H9 (cell line): ENCODE data around the gene TMEM202. TPM values are rescaled to one million over a fixed set of nuclear protein-coding genes. Genes with fewer than 3 reads are reported as not detected.

ENCODE experiments used
- DNase-seq: peaks from one replicate; pipeline ENCODE4 v3.0.0-alpha.2; 2017
- H2AFZ ChIP-seq: one replicate; pipeline ENCODE4 v1.6.1; 2013; ENCODE audit warnings: mild to moderate bottlenecking, low read length, control low read depth, moderate library complexity
- H2AK5ac ChIP-seq: 2 replicates; pipeline ENCODE4 v1.6.1; 2013; ENCODE audit warnings: low read length, control low read depth, mixed read lengths; ENCODE audit not compliant: insufficient read length
- H2BK120ac ChIP-seq: one replicate; pipeline ENCODE4 v1.6.1; 2013; ENCODE audit warnings: low read depth, mild to moderate bottlenecking, low read length, control low read depth, inconsistent platforms; ENCODE audit not compliant: poor library complexity, severe bottlenecking
- H2BK12ac ChIP-seq: 2 replicates; pipeline ENCODE4 v1.6.1; 2013; ENCODE audit warnings: low read length, control low read depth, mixed read lengths, low read depth; ENCODE audit not compliant: insufficient read length
- H2BK15ac ChIP-seq: 2 replicates; pipeline ENCODE4 v1.6.1; 2013; ENCODE audit warnings: low read depth, low read length, control low read depth
- H2BK20ac ChIP-seq: one replicate; pipeline ENCODE4 v1.6.1; 2013; ENCODE audit warnings: low read depth, mild to moderate bottlenecking, low read length, control low read depth, inconsistent platforms; ENCODE audit not compliant: poor library complexity, severe bottlenecking
- H2BK5ac ChIP-seq: 2 replicates; pipeline ENCODE4 v1.6.1; 2013; ENCODE audit warnings: low read length, control low read depth, mixed read lengths; ENCODE audit not compliant: insufficient read length
- H3K14ac ChIP-seq: 2 replicates; pipeline ENCODE4 v1.6.1; 2013; ENCODE audit warnings: low read length, control low read depth; ENCODE audit not compliant: insufficient read depth
- H3K18ac ChIP-seq: 2 replicates; pipeline ENCODE4 v1.6.1; 2013; ENCODE audit warnings: low read depth, mild to moderate bottlenecking, mixed read lengths, low read length, control low read depth; ENCODE audit not compliant: insufficient read length
- H3K23ac ChIP-seq: 2 replicates; pipeline ENCODE4 v1.6.1; 2013; ENCODE audit warnings: low read length, control low read depth, mixed read lengths, low read depth; ENCODE audit not compliant: insufficient read length
- H3K23me2 ChIP-seq: 2 replicates; pipeline ENCODE4 v1.6.1; 2013; ENCODE audit warnings: low read depth, mild to moderate bottlenecking, mixed read lengths, low read length, control low read depth; ENCODE audit not compliant: insufficient read length, poor library complexity, severe bottlenecking
- H3K27ac ChIP-seq: 2 replicates; pipeline ENCODE4 v1.5.1; 2013; ENCODE audit warnings: low read length, control low read depth, mixed read lengths, low read depth; ENCODE audit not compliant: insufficient read length
- H3K27me3 ChIP-seq: 2 replicates; pipeline ENCODE4 v1.6.1; 2013; ENCODE audit warnings: low read length, control low read depth, inconsistent platforms; ENCODE audit not compliant: insufficient read depth
- H3K4ac ChIP-seq: 2 replicates; pipeline ENCODE4 v1.6.1; 2013; ENCODE audit warnings: low read depth, mild to moderate bottlenecking, control low read depth, inconsistent platforms, low read length, moderate library complexity
- H3K4me1 ChIP-seq: 2 replicates; pipeline ENCODE4 v1.6.1; 2013; ENCODE audit warnings: low read length, control low read depth, inconsistent platforms; ENCODE audit not compliant: insufficient read depth
- H3K4me2 ChIP-seq: 2 replicates; pipeline ENCODE4 v1.6.1; 2013; ENCODE audit warnings: low read length, control low read depth, mixed read lengths; ENCODE audit not compliant: insufficient read length, insufficient read depth
- H3K56ac ChIP-seq: 2 replicates; pipeline ENCODE4 v1.6.1; 2013; ENCODE audit warnings: low read depth, mild to moderate bottlenecking, mixed read lengths, low read length, control low read depth; ENCODE audit not compliant: insufficient read length
- H3K79me1 ChIP-seq: 2 replicates; pipeline ENCODE4 v1.6.1; 2013; ENCODE audit warnings: low read depth, mild to moderate bottlenecking, moderate library complexity, low read length, control low read depth, inconsistent platforms; ENCODE audit not compliant: insufficient read depth, poor library complexity, severe bottlenecking
- H3K79me2 ChIP-seq: 2 replicates; pipeline ENCODE4 v1.6.1; 2013; ENCODE audit warnings: low read length, control low read depth, inconsistent platforms; ENCODE audit not compliant: insufficient read depth
- H3K9ac ChIP-seq: 2 replicates; pipeline ENCODE4 v1.6.1; 2013; ENCODE audit warnings: low read length, control low read depth, mixed read lengths; ENCODE audit not compliant: insufficient read length; ENCODE audit errors: extremely low read depth
- H3K9me3 ChIP-seq: one replicate; pipeline ENCODE4 v1.6.1; 2013; ENCODE audit warnings: low read depth, low read length, inconsistent platforms; ENCODE audit not compliant: control insufficient read depth
- H3T11ph ChIP-seq: one replicate; pipeline ENCODE4 v1.6.1; 2013; ENCODE audit warnings: mild to moderate bottlenecking, low read length, control low read depth, inconsistent platforms
- H4K20me1 ChIP-seq: one replicate; pipeline ENCODE4 v1.6.1; 2013; ENCODE audit not compliant: control insufficient read depth, insufficient read length, insufficient read depth
- H4K5ac ChIP-seq: 2 replicates; pipeline ENCODE4 v1.6.1; 2013; ENCODE audit warnings: low read depth, mild to moderate bottlenecking, mixed read lengths, low read length, control low read depth; ENCODE audit not compliant: insufficient read length
- H4K8ac ChIP-seq: replicated peaks from 2 replicates; pipeline ENCODE4 v1.6.1; 2013; ENCODE audit warnings: low read length, control low read depth, mixed read lengths, low read depth; ENCODE audit not compliant: insufficient read length
- H4K91ac ChIP-seq: 2 replicates; pipeline ENCODE4 v1.6.1; 2013; ENCODE audit warnings: low read depth, mild to moderate bottlenecking, moderate library complexity, mixed read lengths, low read length, control low read depth; ENCODE audit not compliant: insufficient read length
- H3K27ac Mint-ChIP-seq, 3 experiments: 2 replicates in 2 of 3; 3 replicates in 1 of 3; pipeline ENCODE4 v1.8.0; 2020 to 2021; ENCODE audit warnings: mixed read lengths in 3 of 3, mild to moderate bottlenecking in 1 of 3, moderate library complexity in 1 of 3
- H3K27me3 Mint-ChIP-seq: 2 replicates; pipeline ENCODE4 v1.8.0; 2021; ENCODE audit warnings: low read depth, mild to moderate bottlenecking, moderate library complexity, mixed read lengths
- H3K36me3 Mint-ChIP-seq, 3 experiments: 2 replicates in 2 of 3; 3 replicates in 1 of 3; pipeline ENCODE4 v1.8.0; 2020 to 2021; ENCODE audit warnings: low read depth in 3 of 3, mixed read lengths in 3 of 3; ENCODE audit not compliant: insufficient read depth in 1 of 3
- H3K4me1 Mint-ChIP-seq, 2 experiments: 2 replicates each; pipeline ENCODE4 v1.8.0; 2020; ENCODE audit warnings: mixed read lengths in 2 of 2
- H3K4me3 Mint-ChIP-seq, 2 experiments: 2 replicates in 1 of 2; 3 replicates in 1 of 2; pipeline ENCODE4 v1.8.0; 2020 to 2021; ENCODE audit warnings: mild to moderate bottlenecking in 2 of 2, mixed read lengths in 2 of 2, moderate library complexity in 1 of 2
- H3K9me3 Mint-ChIP-seq, 2 experiments: 2 replicates in 1 of 2; 3 replicates in 1 of 2; pipeline ENCODE4 v1.8.0; 2020; ENCODE audit warnings: mild to moderate bottlenecking in 2 of 2, mixed read lengths in 2 of 2, moderate library complexity in 1 of 2
- WGBS: extraction: QIAGEN DNeasy Blood & Tissue Kit; methylation state at CpG from one replicate; pipeline ENCODE4 v1.1.7; 2013; ENCODE audit warnings: missing lambda C conversion rate, low lambda C conversion rate, mixed read lengths; ENCODE audit not compliant: insufficient read length; ENCODE audit errors: extremely low coverage; 5-methylcytosine and 5-hydroxymethylcytosine counted together
- total RNA-seq: library from RNA; stranded (reverse); gene quantifications from 2 replicates; pipeline ENCODE4 v1.2.1, GENCODE V29; 2021
- TF ChIP-seq, protein P1 (sequence below): fragments of 200-600 bp; sonication (generic); conservative IDR thresholded peaks from 3 replicates; pipeline ENCODE4 v1.8.0; 2021; ENCODE audit warnings: antibody characterized with exemption, mild to moderate bottlenecking

Gene TMEM202
- total RNA-seq, 1 experiment from 2014 or later = not detected

DNA sequence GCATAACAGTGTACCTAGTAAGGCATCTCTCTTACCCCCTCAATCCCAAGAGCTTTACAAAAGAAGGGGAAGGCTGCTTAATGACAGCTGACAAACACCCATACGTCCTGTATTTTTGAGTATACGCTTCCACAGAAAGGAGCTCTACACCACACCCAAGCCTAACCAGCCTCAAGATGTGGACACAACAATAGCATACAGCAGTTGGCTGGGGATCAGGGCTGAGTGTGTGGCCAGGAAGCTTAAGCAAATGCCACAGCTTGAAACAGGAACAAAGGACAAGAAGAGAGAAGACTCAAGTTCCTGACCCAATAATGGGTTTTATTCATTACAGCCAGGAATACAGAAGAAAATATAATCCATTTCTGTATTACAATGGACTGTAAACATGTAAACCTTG, 29.2 kb upstream of the TMEM202 start:
- H3K4me1 Mint-ChIP-seq = no peaks in the 10 kb centered on the region
- H3K4me1 ChIP-seq = no peaks in the 10 kb centered on the region

More for the DNA sequence above, 29.2 kb upstream of the TMEM202 start:
- H3K27ac ChIP-seq = no peak overlapping the region
- Mint-ChIP-seq H3K4me3 (no peak overlapping the region), H3K9me3 (no peaks in the 10 kb centered on the region), H3K27ac (no peak overlapping the region), H3K27me3 (no peaks in the 10 kb centered on the region), H3K36me3 (peaks cover 0 to 7% (median 5%) of the 10 kb centered on the region in 3 experiments; a peak in 3 of 7 replicates)
- no peak overlapping the region for H2BK12ac ChIP-seq
- H2BK15ac ChIP-seq = no peak overlapping the region
- H2AK5ac ChIP-seq = no peak overlapping the region
- H3K9me3 ChIP-seq = no peaks in the 10 kb centered on the region
- no peak overlapping the region for H3K23ac ChIP-seq
- H3K79me1 ChIP-seq = peaks cover 3% of the 10 kb centered on the region
- no peak overlapping the region for H3T11ph ChIP-seq
- DNase-seq = no peak
- no peak overlapping the region for H4K5ac ChIP-seq
- no peaks in the 10 kb centered on the region for H4K20me1 ChIP-seq
- H2AFZ ChIP-seq = no peak overlapping the region
- no peak overlapping the region for H3K18ac ChIP-seq
- no peak overlapping the region for H2BK120ac ChIP-seq
- H3K23me2 ChIP-seq = no peaks in the 10 kb centered on the region
- no peak overlapping the region for H2BK20ac ChIP-seq
- no peak overlapping the region for H3K14ac ChIP-seq
- TF ChIP-seq, protein P1, sequence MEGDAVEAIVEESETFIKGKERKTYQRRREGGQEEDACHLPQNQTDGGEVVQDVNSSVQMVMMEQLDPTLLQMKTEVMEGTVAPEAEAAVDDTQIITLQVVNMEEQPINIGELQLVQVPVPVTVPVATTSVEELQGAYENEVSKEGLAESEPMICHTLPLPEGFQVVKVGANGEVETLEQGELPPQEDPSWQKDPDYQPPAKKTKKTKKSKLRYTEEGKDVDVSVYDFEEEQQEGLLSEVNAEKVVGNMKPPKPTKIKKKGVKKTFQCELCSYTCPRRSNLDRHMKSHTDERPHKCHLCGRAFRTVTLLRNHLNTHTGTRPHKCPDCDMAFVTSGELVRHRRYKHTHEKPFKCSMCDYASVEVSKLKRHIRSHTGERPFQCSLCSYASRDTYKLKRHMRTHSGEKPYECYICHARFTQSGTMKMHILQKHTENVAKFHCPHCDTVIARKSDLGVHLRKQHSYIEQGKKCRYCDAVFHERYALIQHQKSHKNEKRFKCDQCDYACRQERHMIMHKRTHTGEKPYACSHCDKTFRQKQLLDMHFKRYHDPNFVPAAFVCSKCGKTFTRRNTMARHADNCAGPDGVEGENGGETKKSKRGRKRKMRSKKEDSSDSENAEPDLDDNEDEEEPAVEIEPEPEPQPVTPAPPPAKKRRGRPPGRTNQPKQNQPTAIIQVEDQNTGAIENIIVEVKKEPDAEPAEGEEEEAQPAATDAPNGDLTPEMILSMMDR = no peak
- H3K27me3 ChIP-seq = no peaks in the 10 kb centered on the region
- no peak overlapping the region for H3K56ac ChIP-seq
- H4K8ac ChIP-seq = no peak overlapping the region
- WGBS = no CpG with 5 or more reads among the region's 2 CpGs
- H3K4ac ChIP-seq = no peak overlapping the region
- H3K79me2 ChIP-seq = peaks cover 2% of the 10 kb centered on the region; the same call in 1 of the 2 replicates
- no peak overlapping the region for H2BK5ac ChIP-seq
- no peak overlapping the region for H3K4me2 ChIP-seq
- no peak overlapping the region for H3K9ac ChIP-seq
- no peak overlapping the region for H4K91ac ChIP-seq
